T-cell (primary cell): Measurements from ENCODE around the gene TRABD. TPM values are rescaled to one million over a fixed set of nuclear protein-coding genes. Genes with fewer than 3 reads are reported as not detected.

Source experiments
- ATAC-seq, 4 experiments: fragments of 200-7000 bp in 3 of 4; fragments of 150-1000 bp in 1 of 4; cut with Tn5 transposase; replicated peaks in 1 of 4; 1 replicate in 3 of 4; 2 replicates in 1 of 4; pipeline ENCODE4 v1.10.0; 2021; ENCODE audit warnings: moderate library complexity in 3 of 4, mild to moderate bottlenecking in 2 of 4, moderate number of reproducible peaks in 1 of 4
- CTCF ChIA-PET, 2 donors: fragments of 300-600 bp; sonication (Branson Sonifier 250); formaldehyde crosslinking; loops; one replicate each; lab custom pipeline; 2022; ENCODE audit warnings: antibody characterized with exemption in 2 of 2; lab: Charles Lee
- POLR2A ChIA-PET, 2 donors: fragments of 300-600 bp; sonication (Branson Sonifier 250); formaldehyde crosslinking; loops; one replicate each; lab custom pipeline; 2022; ENCODE audit warnings: antibody characterized with exemption in 2 of 2; lab: Charles Lee
- DNase-seq, 35 experiments: peaks; one replicate each; pipeline versions ENCODE4 v3.0.0 to v3.0.0-alpha.2; 2013 to 2023
- H3K27ac ChIP-seq: one replicate; pipeline ENCODE4 v1.5.1; 2013; ENCODE audit warnings: low read length
- H3K27me3 ChIP-seq, 2 experiments: replicated peaks in 1 of 2; 1 replicate in 1 of 2; 2 replicates in 1 of 2; pipeline versions ENCODE4 v1.6.1 to v1.7.0; 2013; ENCODE audit warnings: low read length in 1 of 2, mixed read lengths in 1 of 2; ENCODE audit not compliant: control insufficient read depth in 2 of 2, insufficient read depth in 2 of 2; ENCODE audit errors: extremely low read depth in 1 of 2
- H3K36me3 ChIP-seq, 2 donors: 1 replicate in 1 of 2; 2 replicates in 1 of 2; pipeline versions ENCODE4 v1.6.1 to v1.7.0; 2013; ENCODE audit warnings: low read length in 1 of 2; ENCODE audit not compliant: control insufficient read depth in 2 of 2, insufficient read depth in 1 of 2; ENCODE audit errors: extremely low read depth in 1 of 2
- H3K4me1 ChIP-seq, 2 experiments: 1 replicate in 1 of 2; 2 replicates in 1 of 2; pipeline versions ENCODE4 v1.6.1 to v1.7.0; 2013; ENCODE audit warnings: low read length in 2 of 2, mixed read lengths in 1 of 2; ENCODE audit not compliant: insufficient read depth in 2 of 2, control insufficient read depth in 1 of 2; ENCODE audit errors: extremely low read depth in 1 of 2
- H3K4me3 ChIP-seq, 2 donors: 1 replicate in 1 of 2; 2 replicates in 1 of 2; pipeline versions ENCODE4 v1.5.1 to v1.7.0; 2013; ENCODE audit warnings: mild to moderate bottlenecking in 2 of 2, low read length in 1 of 2, moderate library complexity in 1 of 2; ENCODE audit not compliant: control insufficient read depth in 1 of 2; ENCODE audit errors: extremely low read depth in 1 of 2
- H3K9me3 ChIP-seq: 2 replicates; pipeline ENCODE4 v1.7.0; 2013
- H3K27ac Mint-ChIP-seq, 2 donors: one replicate each; pipeline ENCODE4 v1.8.0; 2020 to 2021; ENCODE audit warnings: mild to moderate bottlenecking in 2 of 2, mixed read lengths in 2 of 2
- H3K27me3 Mint-ChIP-seq, 2 donors: one replicate each; pipeline ENCODE4 v1.8.0; 2021 to 2022; ENCODE audit warnings: mixed read lengths in 2 of 2
- H3K36me3 Mint-ChIP-seq: one replicate; pipeline ENCODE4 v1.8.0; 2021; ENCODE audit warnings: mixed read lengths
- H3K4me1 Mint-ChIP-seq, 3 donors: one replicate each; pipeline ENCODE4 v1.8.0; 2020 to 2022; ENCODE audit warnings: mixed read lengths in 3 of 3, mild to moderate bottlenecking in 1 of 3
- H3K4me3 Mint-ChIP-seq, 3 donors: one replicate each; pipeline ENCODE4 v1.8.0; 2020 to 2022; ENCODE audit warnings: mild to moderate bottlenecking in 3 of 3, mixed read lengths in 3 of 3, moderate library complexity in 3 of 3
- H3K9me3 Mint-ChIP-seq, 3 donors: one replicate each; pipeline ENCODE4 v1.8.0; 2020 to 2022; ENCODE audit warnings: mixed read lengths in 3 of 3
- WGBS: methylation state at CpG from one replicate; pipeline ENCODE4 v1.1.5; 2013; ENCODE audit warnings: missing lambda C conversion rate; ENCODE audit not compliant: insufficient coverage; 5-methylcytosine and 5-hydroxymethylcytosine counted together
- total RNA-seq, 35 experiments: library from RNA in 6 of 35; stranded (reverse) in 6 of 35; fragments of 120-200 nt in 1 of 35; gene quantifications; one replicate each; pipeline versions ENCODE4 v1.2.1 to v1.2.4 and lab custom pipeline; 2013 to 2026

TRABD gene
- total RNA-seq, 5 donors from 2014 or later (not counting 1 experiment from before 2014, with no cell fraction given) = 116 to 213 (median 175) TPM

DNA sequence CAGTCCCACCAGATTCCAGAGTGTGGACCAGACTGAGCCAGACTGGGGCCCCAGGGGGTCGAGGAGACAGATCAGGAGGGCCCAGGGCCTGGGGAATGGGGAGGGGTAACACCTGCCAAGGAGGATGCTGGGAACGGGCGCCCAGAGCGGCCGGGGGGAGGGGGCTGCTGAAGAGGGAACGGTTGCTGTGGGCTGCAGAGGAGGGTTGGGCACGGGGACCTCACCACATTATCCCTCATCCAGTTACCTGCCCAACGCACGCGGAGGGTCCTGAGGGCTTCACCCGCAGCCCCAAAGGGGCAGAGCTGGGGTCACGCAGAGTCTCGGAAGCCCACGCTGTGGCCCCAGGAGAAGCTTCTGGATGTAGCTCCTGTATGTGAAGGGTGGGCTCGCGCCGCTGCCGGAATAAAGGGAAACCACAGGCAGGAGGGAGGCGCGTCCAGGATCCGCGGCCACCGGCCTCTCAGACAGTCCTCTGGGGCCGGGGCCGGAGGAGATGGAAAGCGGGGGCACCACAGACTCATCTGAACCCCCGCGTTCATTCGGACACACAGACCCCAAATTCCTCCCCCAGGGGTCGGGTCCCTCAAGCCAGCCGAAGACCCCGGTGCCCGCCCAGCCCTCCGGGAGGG is 14.2 kb downstream of the TRABD start:
- ATAC-seq (peak in 2 of 4 experiments; percentile 1), DNase-seq (peak in 1 of 35 experiments; percentile 28)
- H3K36me3 Mint-ChIP-seq = peaks cover 13% of the 10 kb centered on the region
- POLR2A ChIA-PET = no interaction called here
- Histone ChIP-seq H3K4me3 (peak overlapping the region; percentile 56 to 71), H3K36me3 (peaks cover 3 to 23% of the 10 kb centered on the region in 2 donors), H3K27me3 (no peaks in the 10 kb centered on the region), H3K4me1 (peaks cover 4 to 24% of the 10 kb centered on the region in 2 experiments), H3K27ac (no peak overlapping the region), H3K9me3 (no peaks in the 10 kb centered on the region)
- peak overlapping the region; percentile 43 to 52 for H3K27ac Mint-ChIP-seq
- H3K27me3 Mint-ChIP-seq = no peaks in the 10 kb centered on the region
- CTCF ChIA-PET = no interaction called here
- 9% methylated on average over 21 of the region's 34 CpGs for WGBS
- H3K4me3 Mint-ChIP-seq = peak overlapping the region; percentile 62 to 77 (median 74)
- H3K4me1 Mint-ChIP-seq = peaks cover 24 to 33% (median 33%) of the 10 kb centered on the region in 3 donors
- H3K9me3 Mint-ChIP-seq = no peaks in the 10 kb centered on the region

- Mint-ChIP-seq H3K4me3 (peak within 1 kb of the TSS; percentile 80 to 84 (median 82)), H3K9me3 (no peaks in the 10 kb centered on the region), H3K4me1 (peaks cover 29 to 37% (median 35%) of the 10 kb centered on the region in 3 donors), H3K27ac (peak within 1 kb of the TSS; percentile 27 to 58), H3K36me3 (peaks cover 16% of the 10 kb centered on the region), H3K27me3 (no peaks in the 10 kb centered on the region)
- POLR2A ChIA-PET = no interaction called here
- Histone ChIP-seq H3K4me3 (peak within 1 kb of the TSS; percentile 56 to 71), H3K27ac (no peak within 1 kb of the TSS), H3K36me3 (peaks cover 0 to 18% of the 10 kb centered on the region in 2 donors), H3K4me1 (peaks cover 4 to 23% of the 10 kb centered on the region in 2 experiments), H3K9me3 (no peaks in the 10 kb centered on the region), H3K27me3 (no peaks in the 10 kb centered on the region)
- ATAC-seq = peak; percentile 87 to 91 (median 90)
- CTCF ChIA-PET = no interaction called here
- WGBS = under 1% methylated on average over 103 of the region's 105 CpGs
- DNase-seq = peak; percentile 73 to 93 (median 83)
These were observed 14.9 kb downstream of the TRABD start, which contains the start of gene SELENOO for GRCh38 chr22:50200461-50201190. Gene SELENOO (plus strand): TSS chr22:50201011. CDS start chr22:50201037, 26 bp downstream.

GRCh38 chr22:50201191-50202129 is 15.7 kb downstream of the TRABD start:
- no peak for DNase-seq
- POLR2A ChIA-PET = no interaction called here

GRCh38 chr22:50202130-50202666 is 16.5 kb downstream of the TRABD start:
- H3K27ac ChIP-seq = no peak overlapping the region
- ATAC-seq (no peak), DNase-seq (no peak)
- H3K4me3 ChIP-seq = peak overlapping the region; percentile 43 to 68
- 81% methylated on average over 6 of the region's 13 CpGs for WGBS
- H3K4me1 Mint-ChIP-seq = peaks cover 29 to 37% (median 35%) of the 10 kb centered on the region in 3 donors
- H3K4me1 ChIP-seq = peaks cover 4 to 29% of the 10 kb centered on the region in 2 experiments
- H3K27me3 ChIP-seq = no peaks in the 10 kb centered on the region
- H3K27ac Mint-ChIP-seq = peak overlapping the region in 1 of 2 donors; percentile 58
- POLR2A ChIA-PET = no interaction called here
- H3K9me3 ChIP-seq = no peaks in the 10 kb centered on the region
- no peaks in the 10 kb centered on the region for H3K27me3 Mint-ChIP-seq
- peak overlapping the region; percentile 80 to 84 (median 82) for H3K4me3 Mint-ChIP-seq
- peaks cover 0 to 17% of the 10 kb centered on the region in 2 donors for H3K36me3 ChIP-seq
- no peaks in the 10 kb centered on the region for H3K9me3 Mint-ChIP-seq
- CTCF ChIA-PET = interaction anchor here in 1 of 2 donors (0.6 kb wide), 1 partner anchor 41 kb away, joined by 3 read pairs; no protein-coding TSS in a partner anchor
- peaks cover 16% of the 10 kb centered on the region for H3K36me3 Mint-ChIP-seq

More at GRCh38 chr22:50201191-50202129, 15.7 kb downstream of the TRABD start:
- Mint-ChIP-seq H3K27ac (peak overlapping the region in 1 of 2 donors; percentile 58), H3K4me3 (peak overlapping the region; percentile 80 to 84 (median 82)), H3K9me3 (no peaks in the 10 kb centered on the region), H3K36me3 (peaks cover 16% of the 10 kb centered on the region), H3K27me3 (no peaks in the 10 kb centered on the region), H3K4me1 (peaks cover 29 to 37% (median 35%) of the 10 kb centered on the region in 3 donors)
- no peaks in the 10 kb centered on the region for H3K27me3 ChIP-seq
- WGBS = 3% methylated on average over 112 of the region's 115 CpGs
- H3K36me3 ChIP-seq = peaks cover 0 to 14% of the 10 kb centered on the region in 2 donors
- H3K27ac ChIP-seq = no peak overlapping the region
- ATAC-seq = peak; percentile 30 to 47 (median 40)
- CTCF ChIA-PET = interaction anchor here in 1 of 2 donors (0.6 kb wide), 1 partner anchor 42 kb away, joined by 3 read pairs; no protein-coding TSS in a partner anchor
- H3K9me3 ChIP-seq = no peaks in the 10 kb centered on the region
- peaks cover 4 to 23% of the 10 kb centered on the region in 2 experiments for H3K4me1 ChIP-seq
- peak overlapping the region; percentile 56 to 68 for H3K4me3 ChIP-seq

DNA sequence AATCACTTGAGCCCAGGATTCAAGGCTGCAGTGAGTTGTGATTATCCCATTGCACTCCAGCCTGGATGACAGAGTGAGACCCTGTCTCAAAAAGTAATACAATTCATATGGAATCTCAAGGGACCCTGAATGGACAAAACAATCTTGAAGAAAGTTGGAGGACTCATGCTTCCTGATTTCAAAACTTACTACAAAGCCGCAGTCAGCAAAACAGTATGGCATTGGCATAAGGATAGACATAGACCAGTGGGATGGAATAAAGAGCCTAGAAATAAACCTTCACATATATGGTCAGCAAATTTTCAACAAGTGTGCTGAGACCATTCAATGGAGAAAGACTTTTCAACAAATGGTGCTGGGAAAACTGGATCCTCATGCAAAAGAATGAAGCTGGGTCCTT is 17.6 kb downstream of the TRABD start:
- Histone ChIP-seq H3K9me3 (no peaks in the 10 kb centered on the region), H3K27ac (no peak overlapping the region), H3K4me1 (peaks cover 4 to 30% of the 10 kb centered on the region in 2 experiments), H3K36me3 (peaks cover 0 to 17% of the 10 kb centered on the region in 2 donors), H3K27me3 (no peaks in the 10 kb centered on the region), H3K4me3 (no peak overlapping the region)
- WGBS = no CpG with 5 or more reads among the region's 1 CpG
- Mint-ChIP-seq H3K27me3 (no peaks in the 10 kb centered on the region), H3K36me3 (peaks cover 16% of the 10 kb centered on the region), H3K4me1 (peaks cover 29 to 38% (median 35%) of the 10 kb centered on the region in 3 donors), H3K4me3 (peak overlapping the region in 1 of 3 donors; percentile 24), H3K27ac (no peak overlapping the region), H3K9me3 (no peaks in the 10 kb centered on the region)
- ChIA-PET CTCF (no interaction called here), POLR2A (interaction anchor here in 1 of 2 donors (0.6 kb wide), 1 partner anchor 62 kb away, joined by 5 read pairs; no protein-coding TSS in a partner anchor)
- ATAC-seq (no peak), DNase-seq (no peak)
